ENCODE results near the gene ROS1.
"Not testable (repeated sequence)": the region's sequence is repeated elsewhere in the genome, so short reads cannot be mapped to it uniquely, and the experiment has no call there.

Gene ROS1

DNA sequence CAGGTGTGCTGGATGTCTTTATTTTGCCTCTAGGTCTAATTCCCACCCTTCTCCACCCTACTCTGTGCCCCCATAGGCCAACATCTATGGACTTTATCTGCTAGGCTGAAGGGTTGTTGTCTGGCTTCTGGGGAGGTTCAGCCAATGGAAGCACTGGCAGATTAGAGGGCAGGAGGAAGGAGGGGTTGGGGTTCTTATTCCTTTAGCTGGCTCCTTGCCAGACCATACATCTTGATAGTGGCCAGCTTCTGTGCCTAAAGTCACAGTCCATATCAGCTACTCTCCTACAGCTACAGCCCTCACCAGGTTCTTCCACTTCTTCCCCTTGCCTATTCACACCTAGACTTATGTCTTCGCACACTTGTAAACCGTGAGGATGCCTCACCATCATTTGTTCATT is 41.1 kb downstream of the ROS1 start:
- DNase-seq (ENCODE audit: low spot score) (no peak), FAIRE-seq (no peak)

DNA sequence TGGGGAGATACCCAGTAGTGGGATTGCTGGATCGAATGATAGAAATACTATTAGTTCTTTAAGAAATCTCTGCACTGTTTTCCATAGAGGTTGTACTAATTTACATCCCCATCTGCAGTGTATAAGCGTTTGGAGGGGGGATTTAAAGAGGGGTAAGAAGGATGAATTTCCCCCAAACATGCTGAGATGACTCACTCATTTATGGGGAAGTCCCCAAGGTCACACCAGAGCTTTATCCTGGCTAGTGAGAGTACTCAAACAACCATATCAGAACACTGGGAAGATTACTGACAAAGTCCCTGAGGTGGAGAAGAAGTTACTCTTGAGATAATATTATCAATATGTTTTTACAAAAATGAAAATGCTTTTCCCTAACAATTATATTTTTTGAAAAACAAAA is 44.0 kb downstream of the ROS1 start:
- DNase-seq (ENCODE audit: low spot score) = no peak
- no peak for FAIRE-seq

DNA sequence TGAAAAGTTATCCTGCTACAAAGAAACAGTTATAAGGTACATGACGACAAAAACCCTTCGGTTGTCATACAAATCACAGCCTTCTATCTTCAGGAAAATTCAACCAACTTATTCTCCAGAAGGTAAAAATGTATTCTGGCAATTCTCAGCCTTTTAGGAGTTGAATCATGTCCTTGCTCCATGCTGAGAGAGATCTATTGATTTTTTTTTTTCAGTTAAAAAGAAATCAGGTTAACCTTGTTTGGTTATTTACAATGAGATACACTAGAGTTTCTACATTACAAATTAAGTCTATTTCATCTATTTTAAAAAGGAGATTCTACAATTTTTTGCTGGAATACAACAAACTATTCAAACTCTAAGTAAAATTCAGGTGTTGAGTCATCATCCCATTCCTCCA is 45.4 kb downstream of the ROS1 start:
- no peak for FAIRE-seq
- no peak for DNase-seq (ENCODE audit: low spot score)

DNA sequence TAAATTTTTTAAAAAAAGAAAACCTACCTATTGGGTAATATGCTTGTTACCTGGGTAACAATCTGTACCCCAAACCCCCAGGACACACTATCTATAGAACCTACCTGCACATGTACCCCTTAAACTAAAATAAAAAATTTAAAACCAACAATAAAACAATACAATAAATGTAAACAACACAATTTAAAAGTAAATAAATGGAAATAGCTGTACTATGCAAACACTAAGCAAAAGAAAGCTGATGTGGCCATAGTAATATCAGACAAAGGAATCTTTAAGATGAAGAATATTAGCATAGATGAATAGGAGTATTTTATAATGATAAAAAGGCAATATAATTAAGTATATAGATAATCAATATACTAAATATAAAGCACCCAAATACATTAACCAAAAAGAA is 50.3 kb downstream of the ROS1 start:
- FAIRE-seq (no peak), DNase-seq (ENCODE audit: low spot score) (no peak)

DNA sequence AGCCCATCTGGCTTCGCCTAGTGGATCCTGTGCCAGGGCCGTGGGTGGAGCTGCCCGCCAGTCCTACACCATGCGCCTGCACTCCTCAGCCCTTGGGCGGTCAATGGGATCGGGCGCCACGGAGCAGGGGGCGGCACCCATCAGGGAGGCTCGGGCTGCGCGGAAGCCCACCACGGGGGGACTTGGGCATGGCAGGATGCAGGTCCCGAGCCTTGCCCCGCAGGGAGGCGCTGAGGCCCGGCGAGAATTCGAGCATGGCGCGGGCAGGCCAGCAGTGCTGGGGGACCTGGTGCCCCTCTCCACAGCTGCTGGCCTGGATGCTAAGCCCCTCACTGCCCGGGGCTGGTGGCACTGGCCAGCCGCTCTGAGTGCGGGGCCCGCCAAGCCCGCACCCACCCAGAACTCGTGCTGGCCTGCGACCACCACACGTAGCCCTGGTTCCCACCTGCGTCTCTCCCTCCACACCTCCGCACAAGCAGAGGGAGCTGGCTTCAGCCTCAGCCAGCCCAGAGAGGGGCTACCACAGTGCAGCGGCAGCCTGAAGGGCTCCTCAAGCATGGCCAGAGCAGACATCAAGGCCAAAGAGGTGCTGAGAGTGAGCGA is 52.4 kb downstream of the ROS1 start:
- DNase-seq (ENCODE audit: low spot score) = no peak
- no peak for FAIRE-seq

DNA sequence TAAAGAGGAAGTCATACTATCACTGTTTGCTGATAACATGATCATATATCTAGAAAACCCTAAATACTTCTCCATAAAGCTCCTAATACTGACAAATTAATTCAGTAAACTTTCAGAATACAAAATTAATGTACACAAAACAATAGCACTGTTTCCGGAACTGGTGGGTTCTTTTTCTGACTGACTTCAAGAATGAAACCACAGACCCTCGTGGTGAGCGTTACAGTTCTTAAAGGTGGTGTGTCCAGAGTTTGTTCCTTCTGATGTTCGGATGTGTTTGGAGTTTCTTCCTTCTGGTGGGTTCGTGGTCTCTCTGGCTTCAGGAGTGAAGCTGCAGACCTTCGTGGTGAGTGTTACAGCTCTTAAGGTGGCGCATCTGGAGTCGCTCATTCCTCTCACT is 53.5 kb downstream of the ROS1 start:
- DNase-seq (ENCODE audit: low spot score); FAIRE-seq: not testable (repeated sequence)

DNA sequence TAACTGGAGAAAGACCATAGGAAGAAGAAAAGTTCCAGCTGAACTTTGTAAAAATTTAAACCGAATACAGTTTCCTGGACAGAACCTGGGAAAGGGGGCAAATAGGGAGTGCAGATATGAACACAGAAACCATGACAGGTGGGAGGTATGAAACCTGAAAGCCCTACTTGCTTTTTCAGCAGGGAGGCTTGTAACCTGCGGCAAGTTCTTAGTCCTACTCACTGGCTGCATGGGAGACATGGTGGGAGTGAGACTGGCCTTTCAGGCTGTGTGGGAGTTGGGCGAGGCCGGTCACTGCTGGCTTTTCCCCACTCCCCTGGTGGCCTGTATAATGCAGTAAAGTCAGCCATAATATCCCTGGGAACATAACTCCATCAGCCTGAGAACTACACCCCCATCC is 54.2 kb downstream of the ROS1 start:
- DNase-seq (ENCODE audit: low spot score) = no peak
- FAIRE-seq = no peak

DNA sequence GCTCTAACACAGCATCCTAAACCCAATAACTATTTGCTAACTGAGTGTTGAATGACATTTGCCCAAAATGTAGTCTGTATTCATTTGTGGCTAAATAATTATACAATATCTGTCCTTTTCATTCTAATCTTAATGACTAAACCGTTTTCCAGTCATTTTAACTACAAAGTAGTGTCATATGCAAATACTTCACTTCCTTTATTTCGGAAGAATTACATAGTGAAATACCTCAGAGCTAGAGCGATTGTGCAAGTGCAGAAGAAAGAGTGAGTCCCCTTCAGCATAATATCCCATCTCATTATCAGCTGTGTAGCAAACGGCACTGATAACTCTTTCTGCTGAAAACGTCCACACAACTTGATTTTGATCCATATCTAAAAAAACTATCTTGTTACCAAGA is 66.2 kb downstream of the ROS1 start:
- DNase-seq (ENCODE audit: low spot score) (no peak), FAIRE-seq (no peak)

DNA sequence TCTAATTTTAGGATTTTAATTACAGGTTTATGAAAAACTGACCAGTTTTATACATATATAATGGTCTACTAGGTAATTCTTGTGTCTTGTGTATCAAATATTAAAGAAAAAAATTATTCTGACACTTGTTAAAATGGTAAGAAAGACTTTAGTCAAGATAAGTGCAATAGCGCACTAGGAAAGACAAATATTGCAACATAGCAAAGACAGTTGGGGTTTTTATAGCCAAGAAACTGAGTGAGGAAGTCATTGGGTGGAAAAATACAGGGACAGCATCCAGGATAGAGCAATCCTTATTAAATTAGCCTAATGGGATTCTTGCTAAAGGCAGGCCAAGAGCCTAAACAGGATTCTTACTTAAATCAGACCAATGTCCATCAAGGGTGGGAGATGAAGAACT is 71.1 kb downstream of the ROS1 start:
- no peak for DNase-seq (ENCODE audit: low spot score)
- FAIRE-seq = no peak

DNA sequence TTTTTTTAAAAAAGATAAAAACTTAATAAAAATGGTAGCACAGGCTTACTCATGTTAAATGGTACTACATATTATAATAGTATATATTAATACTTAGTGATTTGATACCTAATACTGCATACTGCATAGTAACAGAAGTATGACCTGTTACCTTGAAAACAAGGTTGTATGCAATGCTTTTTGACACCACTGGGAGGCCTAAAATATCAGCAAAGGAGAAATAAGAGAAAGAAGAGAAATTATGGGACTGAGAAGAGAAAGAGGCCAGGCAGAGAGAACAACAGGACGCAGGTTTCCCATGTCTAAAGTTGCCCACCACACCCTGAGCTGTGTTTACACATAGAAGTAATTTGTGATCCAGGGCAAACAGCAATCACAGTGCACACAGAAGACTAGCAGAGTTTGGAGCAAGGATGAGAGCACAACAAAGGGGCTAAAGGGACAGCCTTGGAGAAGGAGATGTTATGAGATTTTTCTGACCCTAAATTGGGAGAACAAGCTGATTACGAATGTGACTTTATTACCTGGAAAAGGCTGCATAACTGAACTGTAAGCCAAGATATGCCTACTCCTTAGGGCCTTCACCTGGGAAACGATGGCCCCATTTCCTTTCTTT is 73.2 kb downstream of the ROS1 start:
- FAIRE-seq = no peak
- peak; percentile 20 for DNase-seq (ENCODE audit: low spot score)

DNA sequence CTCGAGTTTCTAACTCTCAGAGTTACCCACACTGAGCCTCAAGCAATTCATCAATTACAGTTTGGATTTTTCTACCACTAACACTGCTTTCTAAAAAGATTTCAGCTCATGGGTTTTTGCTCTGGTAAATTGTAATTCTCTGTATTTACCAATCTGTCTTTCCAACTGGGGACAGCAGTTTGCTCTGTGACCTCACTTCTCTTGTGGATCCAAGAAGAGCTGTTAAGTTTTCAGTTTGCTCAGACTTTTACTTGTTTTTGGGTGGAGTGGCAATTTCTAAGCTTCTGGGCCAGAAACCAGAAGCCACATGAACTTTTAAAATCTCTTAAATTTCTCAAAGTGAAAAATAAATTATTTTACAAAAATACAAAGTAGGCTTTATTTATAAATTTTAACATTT is 74.2 kb downstream of the ROS1 start:
- FAIRE-seq = no peak
- DNase-seq (ENCODE audit: low spot score) = no peak

DNA sequence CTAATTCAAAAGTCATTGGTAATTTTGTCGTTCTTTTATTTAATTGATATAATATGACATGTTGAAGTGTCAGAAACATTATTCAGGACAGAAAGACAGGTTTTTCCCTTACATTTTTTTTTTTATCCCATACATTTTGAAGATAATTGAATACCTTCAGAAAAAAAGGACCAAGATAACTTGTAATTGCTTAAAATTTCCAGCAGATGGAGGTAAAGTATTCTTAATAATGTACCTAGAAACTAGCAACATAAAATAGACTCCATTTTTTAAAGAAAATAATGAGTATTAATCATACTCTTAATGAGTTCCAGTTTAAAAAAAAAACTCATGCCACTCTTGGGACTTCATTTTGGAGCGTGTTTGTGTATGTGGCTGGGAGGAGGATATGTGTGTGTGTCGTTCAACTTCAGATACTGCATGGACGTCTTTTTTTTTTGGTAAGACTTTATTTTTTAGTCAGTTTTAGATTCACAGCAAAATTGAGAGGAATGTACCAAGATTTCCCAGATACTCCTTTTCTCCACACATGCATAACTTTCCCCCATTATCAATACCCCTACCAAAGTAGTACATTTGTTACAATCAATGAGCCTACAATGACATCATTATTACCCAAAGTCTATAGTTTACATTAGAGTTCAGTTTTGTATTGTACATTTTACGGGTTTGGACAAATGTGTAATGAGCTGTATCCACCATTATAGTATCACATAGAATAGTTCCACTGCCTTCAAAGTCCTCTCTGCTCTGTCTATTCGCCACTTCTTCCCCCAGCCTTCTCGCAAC is 79.4 kb downstream of the ROS1 start:
- DNase-seq (ENCODE audit: low spot score) (no peak), FAIRE-seq (no peak)

DNA sequence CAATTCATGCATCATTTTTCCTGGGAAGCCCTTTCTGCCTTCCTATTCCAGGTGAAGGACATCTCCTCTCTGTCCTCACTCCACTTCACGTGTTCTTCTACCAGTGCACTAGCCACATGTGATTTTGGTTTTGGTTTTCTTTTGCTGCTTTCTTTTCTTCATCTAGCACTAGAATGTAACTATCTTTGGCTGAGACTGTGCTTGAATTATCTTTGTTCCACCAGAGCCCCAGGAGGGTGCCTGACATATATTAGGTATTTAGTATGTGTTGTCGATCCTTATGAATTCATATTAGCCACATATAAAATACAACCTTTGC is 80.5 kb downstream of the ROS1 start:
- DNase-seq (ENCODE audit: low spot score) = no peak
- FAIRE-seq = no peak

DNA sequence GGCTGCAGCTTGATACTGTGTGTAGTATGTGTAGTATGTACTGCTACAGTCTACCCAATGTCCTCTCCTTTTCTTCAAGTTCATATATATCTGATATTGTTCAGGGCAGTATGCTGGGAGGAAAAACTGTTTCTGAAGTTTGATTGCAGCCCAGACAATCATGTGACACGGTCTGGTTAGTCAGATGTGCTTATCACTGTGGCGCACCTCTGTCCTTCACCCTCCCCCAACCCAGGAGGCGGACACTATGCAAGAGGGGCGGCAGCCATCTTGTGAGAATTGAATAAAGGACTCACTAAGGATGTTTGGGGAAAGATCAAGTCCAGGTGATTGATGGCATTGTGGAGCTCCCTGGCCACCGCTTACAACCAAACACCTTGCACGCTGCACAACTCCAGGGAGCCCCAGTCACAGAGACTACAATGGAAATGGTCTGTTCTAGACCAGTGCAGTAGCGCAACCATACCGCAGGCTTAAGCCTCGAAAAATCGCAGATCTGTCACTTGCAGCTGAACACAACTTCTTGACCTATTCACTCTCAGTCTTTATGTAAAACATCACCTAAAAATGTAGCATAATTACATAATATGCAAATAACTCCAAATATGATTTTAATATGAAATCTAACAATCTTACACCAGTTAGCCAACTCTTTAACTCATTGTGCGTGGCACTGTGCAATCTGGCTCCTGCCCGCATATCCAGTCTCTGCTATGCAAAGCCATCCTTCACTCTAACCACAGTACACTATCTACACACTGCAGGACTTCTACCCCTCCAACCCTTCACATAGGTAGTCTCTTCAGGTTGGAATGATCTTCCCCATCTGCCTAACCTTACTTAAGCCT is 81.1 kb downstream of the ROS1 start:
- no peak for DNase-seq (ENCODE audit: low spot score)

DNA sequence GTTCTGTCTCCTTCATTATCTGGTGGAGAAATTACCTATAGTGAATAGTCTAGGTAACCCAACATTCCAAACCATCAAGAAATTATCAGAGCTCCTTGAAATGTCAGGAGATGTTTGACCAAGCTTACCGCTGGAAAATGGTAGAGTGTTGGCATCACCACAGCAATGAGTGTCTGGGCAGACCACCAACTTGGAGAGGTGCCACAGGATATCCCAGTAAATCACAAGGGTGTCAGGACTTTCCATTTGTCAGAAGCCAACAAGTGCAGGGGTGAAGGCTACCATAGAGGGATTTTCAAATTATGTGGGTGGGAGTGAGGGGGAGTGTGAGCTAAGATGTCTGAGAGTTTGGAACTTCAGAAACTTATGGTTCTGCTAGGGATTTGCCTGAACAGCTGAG is 87.2 kb downstream of the ROS1 start:
- FAIRE-seq = no peak
- DNase-seq (ENCODE audit: low spot score) = no peak

More for the DNA sequence above, 81.1 kb downstream of the ROS1 start:
- FAIRE-seq = no peak

DNA sequence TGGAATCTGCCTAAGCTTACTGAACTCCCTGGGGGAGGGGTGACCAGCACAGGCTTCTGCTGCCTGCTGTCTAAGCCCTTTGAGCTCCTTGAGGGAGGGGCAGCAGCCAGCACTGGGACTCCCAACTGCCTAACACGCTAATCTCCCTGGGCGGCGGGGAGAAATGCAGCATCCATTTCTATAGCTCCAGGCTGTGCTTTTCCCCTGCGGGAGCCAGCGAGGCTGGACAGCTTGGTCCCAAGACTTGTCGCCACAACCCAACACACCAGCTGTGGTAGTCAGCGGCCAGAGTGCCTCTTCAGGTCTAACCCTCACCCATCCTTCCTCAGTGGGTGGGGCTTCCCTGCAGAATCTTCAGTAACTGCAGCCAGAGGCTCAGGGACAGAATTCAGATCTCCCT is 95.8 kb downstream of the ROS1 start:
- DNase-seq (ENCODE audit: low spot score) = no peak
- FAIRE-seq = no peak

DNA sequence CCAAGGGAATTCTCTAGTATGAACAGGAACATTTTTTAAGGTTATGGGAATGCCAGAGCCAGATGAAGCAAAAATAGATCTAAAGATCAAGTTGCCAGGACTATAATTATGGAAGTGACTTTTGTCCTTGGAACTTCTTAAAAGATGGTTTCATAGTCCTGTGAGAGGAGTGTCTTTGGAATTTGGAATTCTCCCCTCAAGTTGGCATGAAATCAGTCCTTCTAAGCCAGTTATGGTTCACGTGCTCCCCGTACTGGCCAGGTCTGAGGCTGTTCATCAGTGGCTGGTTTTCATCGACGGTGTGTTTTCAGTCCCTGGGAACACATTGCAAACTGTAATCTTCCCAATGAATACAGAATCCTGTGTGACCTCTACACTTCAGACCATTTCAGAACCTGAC is 97.2 kb downstream of the ROS1 start:
- no peak for DNase-seq (ENCODE audit: low spot score)
- FAIRE-seq = no peak

DNA sequence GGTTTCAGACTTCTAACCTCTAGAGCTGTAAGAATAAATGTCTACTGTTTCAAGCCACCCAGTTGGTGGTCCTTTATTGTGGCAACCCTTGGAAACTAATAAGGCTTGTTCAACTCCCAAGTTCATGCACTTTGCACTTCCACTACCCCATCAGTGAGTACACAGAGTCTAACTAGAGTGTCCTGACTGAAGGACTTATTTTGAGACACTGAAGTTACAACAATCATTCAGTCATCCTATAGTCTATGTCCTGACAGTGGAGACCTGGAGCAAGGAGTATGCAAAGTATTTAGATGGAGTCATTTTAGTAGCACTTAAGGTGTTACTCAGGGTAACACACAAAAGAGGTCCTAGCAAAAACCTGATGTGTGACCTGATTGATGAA is 97.7 kb downstream of the ROS1 start:
- FAIRE-seq = no peak
- no peak for DNase-seq (ENCODE audit: low spot score)

DNA sequence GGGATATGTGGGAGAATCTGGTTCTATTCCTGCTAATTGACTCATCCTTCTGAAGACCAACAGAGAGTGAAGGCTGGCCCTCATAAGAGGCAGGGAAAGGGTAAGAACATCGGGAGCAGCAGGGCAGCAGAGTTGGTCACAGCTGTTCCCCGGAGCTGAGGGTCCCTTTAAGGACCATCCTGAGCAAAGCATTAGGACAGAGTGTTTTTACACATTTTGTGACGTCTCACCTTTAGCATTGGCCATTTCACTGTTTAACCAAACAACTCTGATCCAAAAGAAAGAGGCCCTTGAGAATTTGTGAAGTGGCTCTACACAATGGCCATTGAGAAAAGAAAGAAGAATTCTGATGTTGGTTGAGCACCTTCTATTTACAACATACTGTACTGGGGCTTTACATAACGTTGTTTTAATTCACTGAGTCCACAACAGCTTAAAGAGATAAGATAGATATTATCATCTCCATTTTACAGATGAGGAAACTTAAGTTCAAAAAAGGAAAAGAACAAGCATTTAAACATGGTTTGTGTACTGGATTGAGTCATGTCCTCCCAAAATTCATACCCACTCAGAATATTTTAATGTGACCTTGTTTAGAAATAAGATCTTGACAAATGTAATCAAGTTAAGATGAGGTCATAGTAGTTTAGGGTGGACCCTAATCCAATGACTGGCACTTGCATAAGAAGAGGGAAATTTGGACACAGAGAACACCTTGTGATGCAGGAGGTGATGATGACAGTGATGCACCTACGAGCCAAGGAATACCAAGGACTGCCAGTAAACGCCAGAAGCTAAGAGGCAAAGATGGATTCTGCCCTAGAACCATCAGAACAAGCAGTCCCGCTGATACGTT is 98.4 kb downstream of the ROS1 start:
- no peak for FAIRE-seq
- DNase-seq (ENCODE audit: low spot score) = no peak

DNA sequence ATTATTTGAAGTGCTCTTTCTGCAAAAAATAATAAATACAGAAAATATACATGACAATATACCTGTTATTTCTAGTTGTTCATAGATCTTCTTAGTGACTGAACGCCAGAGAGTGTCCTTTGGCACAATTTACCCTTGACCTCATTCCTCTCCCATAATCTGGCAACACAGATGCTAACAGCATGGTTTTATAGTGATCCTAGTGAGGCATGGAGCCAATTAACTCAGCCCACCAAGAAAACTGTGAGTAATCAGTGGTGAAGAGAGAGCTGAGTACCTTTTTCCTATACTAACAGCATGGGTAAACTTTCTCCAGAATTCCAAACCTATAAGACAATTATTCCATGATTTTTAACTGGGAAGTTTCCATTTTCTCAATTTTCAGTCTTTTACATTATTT is 99.3 kb downstream of the ROS1 start:
- DNase-seq (ENCODE audit: low spot score) (no peak), FAIRE-seq (no peak)

DNA sequence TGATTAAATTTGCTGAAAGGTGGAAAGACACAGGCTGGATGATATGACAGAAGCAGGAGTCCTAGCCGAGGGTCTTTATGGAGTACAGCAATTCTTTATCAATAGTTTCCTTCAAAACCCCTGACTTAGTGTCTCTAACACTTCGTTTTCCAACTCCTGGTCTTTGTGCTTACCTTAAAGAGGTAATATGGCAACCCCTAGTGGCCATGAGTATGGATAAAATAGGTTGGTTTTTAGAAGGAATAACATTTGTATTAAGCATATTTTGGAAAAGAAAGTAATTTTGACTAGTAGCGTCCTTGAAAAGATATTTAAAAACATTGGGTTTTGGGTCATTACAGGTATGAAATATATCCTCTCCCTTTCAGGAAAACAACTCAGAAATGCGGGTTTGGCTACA is 108.5 kb downstream of the ROS1 start:
- peak; percentile 8 for DNase-seq (ENCODE audit: low spot score)
- no peak for FAIRE-seq
